ENCODE data around the gene ERGIC1.

- TF ChIP-seq CTCF (IDR thresholded peaks at IDR 0.05) = no peak
- TF ChIP-seq POLR2AphosphoS5 (IDR thresholded peaks at IDR 0.05) = no peak
- no peak for TF ChIP-seq POLR2A (IDR thresholded peaks at IDR 0.05)
These were observed 115.4 kb downstream of the ERGIC1 start for GRCh38 chr5:172949426-172949825.

All from gastroesophageal sphincter (tissue), 3 donors.